NCI-H524 treated with DMSO at 0.1 percent for 48 hours (cell line): ENCODE results near the gene DDR1.
"Not testable (repeated sequence)": the region's sequence is repeated elsewhere in the genome, so short reads cannot be mapped to it uniquely, and the experiment has no call there.

Source experiments
- DNase-seq: peaks from one replicate; lab custom pipeline; 2025; lab: John Stamatoyannopoulos, UW

The DDR1 gene

GRCh38 chr6:30883685-30884520, at the start of gene DDR1:
Gene DDR1 (plus strand): TSS chr6:30884519. CDS start chr6:30888730, 4,211 bp downstream.
- DNase-seq = no peak

GRCh38 chr6:30834646-30835045, 49.7 kb upstream of the DDR1 start:
- no peak for DNase-seq

GRCh38 chr6:30835576-30835975, 48.7 kb upstream of the DDR1 start:
- no peak for DNase-seq

GRCh38 chr6:30836431-30836866, 47.9 kb upstream of the DDR1 start:
- DNase-seq = no peak

GRCh38 chr6:30836957-30837356, 47.4 kb upstream of the DDR1 start:
- no peak for DNase-seq

GRCh38 chr6:30837432-30837831, 46.9 kb upstream of the DDR1 start:
- no peak for DNase-seq

- no peak for DNase-seq
Observed at GRCh38 chr6:30837870-30838269, 46.4 kb upstream of the DDR1 start.

- DNase-seq = no peak
Observed at GRCh38 chr6:30839671-30840070, 44.6 kb upstream of the DDR1 start.

- no peak for DNase-seq
Observed at GRCh38 chr6:30840084-30840934, 44.0 kb upstream of the DDR1 start.

GRCh38 chr6:30840935-30841643, 43.2 kb upstream of the DDR1 start:
- no peak for DNase-seq

- DNase-seq = no peak
Observed at GRCh38 chr6:30841644-30842504, 42.4 kb upstream of the DDR1 start.

GRCh38 chr6:30842754-30843610, 41.3 kb upstream of the DDR1 start:
- no peak for DNase-seq

- no peak for DNase-seq
Observed at GRCh38 chr6:30843611-30843998, 40.7 kb upstream of the DDR1 start.

- no peak for DNase-seq
Observed at GRCh38 chr6:30844118-30844535, 40.2 kb upstream of the DDR1 start.

GRCh38 chr6:30845183-30845582, 39.1 kb upstream of the DDR1 start:
- no peak for DNase-seq

- DNase-seq = no peak
Observed at GRCh38 chr6:30847421-30847970, 36.8 kb upstream of the DDR1 start.

GRCh38 chr6:30847971-30848436, 36.3 kb upstream of the DDR1 start:
- DNase-seq = no peak

GRCh38 chr6:30849903-30850651, 34.2 kb upstream of the DDR1 start:
- no peak for DNase-seq

GRCh38 chr6:30852459-30852858, 31.9 kb upstream of the DDR1 start:
- not testable (repeated sequence) for DNase-seq
